Measurements from ENCODE around the gene MMP25.
"Not testable (repeated sequence)": the region's sequence is repeated elsewhere in the genome, so short reads cannot be mapped to it uniquely, and the experiment has no call there.

The MMP25 gene

GRCh38 chr16:3068487-3068886, 22.1 kb downstream of the MMP25 start:
- peaks cover 9% of the 10 kb centered on the region; the same call in 1 of the 2 replicates for H3K4me1 ChIP-seq (ENCODE audit: control insufficient read depth, insufficient read depth, low read length)
- no peak overlapping the region for H3K9ac ChIP-seq (ENCODE audit: low read depth, low read length)
- no peak overlapping the region for H3K27ac ChIP-seq (ENCODE audit: low read depth, low read length)
- no peaks in the 10 kb centered on the region for H3K36me3 ChIP-seq (ENCODE audit: control insufficient read depth, insufficient read depth, low read length)
- H3K4me3 ChIP-seq (ENCODE audit: low read depth, low read length): no peak overlapping the region
- H3K9me3 ChIP-seq (ENCODE audit: control insufficient read depth, insufficient read depth, low read length): no peaks in the 10 kb centered on the region
- no peaks in the 10 kb centered on the region for H3K27me3 ChIP-seq (ENCODE audit: control insufficient read depth, insufficient read depth, low read length)

- H3K9me3 ChIP-seq (ENCODE audit: control insufficient read depth, insufficient read depth, low read length); H3K27ac ChIP-seq (ENCODE audit: low read depth, low read length); H3K9ac ChIP-seq (ENCODE audit: low read depth, low read length): not testable (repeated sequence)
Observed at GRCh38 chr16:3069146-3069545, 22.8 kb downstream of the MMP25 start.

GRCh38 chr16:3070608-3071111, 24.3 kb downstream of the MMP25 start:
- Histone ChIP-seq H3K4me3 (ENCODE audit: low read depth, low read length) (no peak overlapping the region), H3K27ac (ENCODE audit: low read depth, low read length) (no peak overlapping the region), H3K4me1 (ENCODE audit: control insufficient read depth, insufficient read depth, low read length) (peaks cover under 1% of the 10 kb centered on the region; the same call in 1 of the 2 replicates), H3K36me3 (ENCODE audit: control insufficient read depth, insufficient read depth, low read length) (no peaks in the 10 kb centered on the region), H3K27me3 (ENCODE audit: control insufficient read depth, insufficient read depth, low read length) (no peaks in the 10 kb centered on the region), H3K9ac (ENCODE audit: low read depth, low read length) (no peak overlapping the region), H3K9me3 (ENCODE audit: control insufficient read depth, insufficient read depth, low read length) (no peaks in the 10 kb centered on the region)

More at GRCh38 chr16:3069146-3069545, 22.8 kb downstream of the MMP25 start:
- H3K4me3 ChIP-seq (ENCODE audit: low read depth, low read length); H3K4me1 ChIP-seq (ENCODE audit: control insufficient read depth, insufficient read depth, low read length); H3K36me3 ChIP-seq (ENCODE audit: control insufficient read depth, insufficient read depth, low read length); H3K27me3 ChIP-seq (ENCODE audit: control insufficient read depth, insufficient read depth, low read length): not testable (repeated sequence)

DNA sequence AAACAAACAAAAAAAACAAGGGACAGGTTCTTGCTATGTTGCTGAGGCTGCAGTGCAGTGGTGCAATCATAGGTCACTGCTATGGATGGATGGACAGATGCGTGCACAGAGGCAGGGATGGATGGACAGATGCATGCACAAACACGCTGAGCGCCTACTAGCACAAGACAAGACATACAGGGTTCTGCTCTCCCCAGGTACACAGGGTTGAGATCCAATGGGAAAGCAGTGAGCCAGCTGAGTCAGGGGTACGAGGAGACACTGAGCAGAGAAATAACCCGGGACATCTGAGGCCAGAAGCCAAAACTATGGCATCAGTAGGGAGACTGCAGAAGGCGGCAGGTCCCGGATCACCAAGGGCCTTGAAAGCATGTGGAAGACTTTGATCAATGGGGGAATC, 25.3 kb downstream of the MMP25 start:
- H3K9me3 ChIP-seq (ENCODE audit: control insufficient read depth, insufficient read depth, low read length): no peaks in the 10 kb centered on the region
- H3K4me1 ChIP-seq (ENCODE audit: control insufficient read depth, insufficient read depth, low read length): no peaks in the 10 kb centered on the region
- no peaks in the 10 kb centered on the region for H3K27me3 ChIP-seq (ENCODE audit: control insufficient read depth, insufficient read depth, low read length)
- H3K9ac ChIP-seq (ENCODE audit: low read depth, low read length): no peak overlapping the region
- H3K36me3 ChIP-seq (ENCODE audit: control insufficient read depth, insufficient read depth, low read length): no peaks in the 10 kb centered on the region
- H3K4me3 ChIP-seq (ENCODE audit: low read depth, low read length): no peak overlapping the region
- no peak overlapping the region for H3K27ac ChIP-seq (ENCODE audit: low read depth, low read length)

- H3K9me3 ChIP-seq (ENCODE audit: control insufficient read depth, insufficient read depth, low read length); H3K9ac ChIP-seq (ENCODE audit: low read depth, low read length); H3K4me3 ChIP-seq (ENCODE audit: low read depth, low read length); H3K4me1 ChIP-seq (ENCODE audit: control insufficient read depth, insufficient read depth, low read length); H3K27me3 ChIP-seq (ENCODE audit: control insufficient read depth, insufficient read depth, low read length); H3K27ac ChIP-seq (ENCODE audit: low read depth, low read length); H3K36me3 ChIP-seq (ENCODE audit: control insufficient read depth, insufficient read depth, low read length): not testable (repeated sequence)
Observed at GRCh38 chr16:3072148-3072547, 25.8 kb downstream of the MMP25 start.

DNA sequence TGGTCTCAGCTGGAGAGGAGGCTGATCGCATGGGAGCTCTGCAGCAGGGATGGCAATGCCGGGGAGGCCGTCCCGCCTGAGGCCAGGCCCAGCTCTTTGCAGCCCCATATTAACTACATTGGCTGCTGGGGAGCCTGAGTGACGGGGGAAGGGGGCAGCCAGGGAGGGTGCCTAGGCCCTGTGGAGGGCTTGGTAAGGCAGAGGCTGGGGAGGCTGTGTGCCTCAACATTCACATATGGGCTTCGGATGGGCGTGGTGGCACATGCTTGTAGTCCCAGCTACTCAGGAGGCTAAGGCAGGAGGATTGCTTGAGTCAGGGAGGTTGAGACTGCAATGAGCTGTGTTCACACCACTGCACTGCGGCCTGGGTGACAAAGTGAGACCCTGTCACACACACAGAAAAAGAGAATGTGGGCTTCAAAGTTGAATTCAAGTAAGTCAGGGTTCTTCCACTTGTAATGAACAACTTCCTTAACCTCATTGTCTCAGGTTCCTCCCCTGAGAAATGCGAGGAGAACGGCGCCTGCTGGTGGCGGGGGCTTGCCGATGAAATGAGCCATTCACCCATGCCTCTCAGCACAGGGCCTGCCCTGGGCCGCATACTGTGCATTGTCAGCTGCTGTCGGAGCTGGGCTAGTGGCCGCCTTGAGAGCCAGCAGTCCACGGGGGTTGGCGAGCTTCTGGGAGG, 26.4 kb downstream of the MMP25 start:
- not testable (repeated sequence) for H3K9me3 ChIP-seq (ENCODE audit: control insufficient read depth, insufficient read depth, low read length); H3K4me1 ChIP-seq (ENCODE audit: control insufficient read depth, insufficient read depth, low read length); H3K27ac ChIP-seq (ENCODE audit: low read depth, low read length)

DNA sequence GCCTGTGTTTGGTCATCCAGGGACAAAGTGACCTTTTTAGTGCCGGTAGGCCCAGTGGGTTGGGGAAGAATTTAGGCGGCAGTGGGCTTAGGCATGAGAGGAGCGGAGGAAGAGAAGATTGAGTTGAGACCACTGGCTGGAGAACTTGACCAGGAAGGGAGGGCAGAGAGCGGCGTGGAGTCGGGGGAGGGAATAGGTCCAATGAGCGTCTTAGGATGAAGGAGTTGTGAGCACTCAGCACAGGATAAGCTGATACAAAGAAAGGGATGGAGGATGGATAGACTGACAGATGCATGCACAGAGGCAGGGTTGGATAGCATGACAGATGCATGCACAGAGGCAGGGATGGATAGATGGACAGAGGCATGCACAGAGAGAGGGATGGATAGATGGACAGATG, 27.1 kb downstream of the MMP25 start:
- Histone ChIP-seq H3K4me1 (ENCODE audit: control insufficient read depth, insufficient read depth, low read length) (peaks cover 8% of the 10 kb centered on the region), H3K27me3 (ENCODE audit: control insufficient read depth, insufficient read depth, low read length) (no peaks in the 10 kb centered on the region), H3K27ac (ENCODE audit: low read depth, low read length) (no peak overlapping the region), H3K36me3 (ENCODE audit: control insufficient read depth, insufficient read depth, low read length) (no peaks in the 10 kb centered on the region), H3K9ac (ENCODE audit: low read depth, low read length) (no peak overlapping the region), H3K9me3 (ENCODE audit: control insufficient read depth, insufficient read depth, low read length) (no peaks in the 10 kb centered on the region), H3K4me3 (ENCODE audit: low read depth, low read length) (no peak overlapping the region)

More for the DNA sequence above, 26.4 kb downstream of the MMP25 start:
- not testable (repeated sequence) for H3K27me3 ChIP-seq (ENCODE audit: control insufficient read depth, insufficient read depth, low read length); H3K4me3 ChIP-seq (ENCODE audit: low read depth, low read length); H3K9ac ChIP-seq (ENCODE audit: low read depth, low read length); H3K36me3 ChIP-seq (ENCODE audit: control insufficient read depth, insufficient read depth, low read length)

DNA sequence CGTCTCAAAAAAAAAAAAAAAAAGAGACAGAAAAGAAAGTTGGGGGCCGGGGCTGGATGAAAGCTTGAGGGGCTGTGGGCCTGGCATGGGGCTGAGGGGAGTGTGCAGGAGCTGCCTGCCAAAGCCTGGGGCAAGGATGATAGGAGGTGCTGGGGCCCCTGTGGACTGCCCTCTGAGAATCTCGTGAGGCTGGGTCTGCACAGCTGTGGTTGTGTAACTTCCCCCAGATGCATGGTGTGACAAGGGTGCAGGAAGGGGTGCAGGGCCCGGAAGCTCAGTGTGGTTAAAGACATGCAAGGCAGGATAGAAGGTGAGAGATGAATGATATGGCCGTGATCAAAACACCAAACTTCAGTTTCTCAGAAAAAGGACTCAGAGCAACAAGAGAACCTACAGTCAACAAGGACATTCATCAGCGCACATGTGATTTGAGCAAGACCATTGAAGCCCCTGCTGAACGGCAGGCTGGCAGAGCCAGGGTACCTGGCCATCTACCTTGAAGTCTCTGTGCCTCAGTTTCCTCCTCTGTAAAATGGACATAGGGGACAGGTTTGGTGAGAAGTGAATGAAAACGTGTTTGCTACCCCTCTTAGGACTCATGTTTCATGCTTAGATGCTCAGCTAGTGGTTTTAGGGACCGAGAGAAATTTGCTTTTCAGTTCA, 28.6 kb downstream of the MMP25 start:
- H3K27me3 ChIP-seq (ENCODE audit: control insufficient read depth, insufficient read depth, low read length): no peaks in the 10 kb centered on the region
- no peak overlapping the region for H3K27ac ChIP-seq (ENCODE audit: low read depth, low read length)
- H3K4me3 ChIP-seq (ENCODE audit: low read depth, low read length): no peak overlapping the region
- peaks cover 22% of the 10 kb centered on the region for H3K4me1 ChIP-seq (ENCODE audit: control insufficient read depth, insufficient read depth, low read length)
- H3K9ac ChIP-seq (ENCODE audit: low read depth, low read length): no peak overlapping the region
- no peaks in the 10 kb centered on the region for H3K9me3 ChIP-seq (ENCODE audit: control insufficient read depth, insufficient read depth, low read length)
- H3K36me3 ChIP-seq (ENCODE audit: control insufficient read depth, insufficient read depth, low read length): no peaks in the 10 kb centered on the region

GRCh38 chr16:3075523-3075915, 29.2 kb downstream of the MMP25 start:
- Histone ChIP-seq H3K4me1 (ENCODE audit: control insufficient read depth, insufficient read depth, low read length) (peaks cover 22% of the 10 kb centered on the region), H3K9me3 (ENCODE audit: control insufficient read depth, insufficient read depth, low read length) (no peaks in the 10 kb centered on the region), H3K36me3 (ENCODE audit: control insufficient read depth, insufficient read depth, low read length) (no peaks in the 10 kb centered on the region), H3K9ac (ENCODE audit: low read depth, low read length) (no peak overlapping the region), H3K27ac (ENCODE audit: low read depth, low read length) (no peak overlapping the region), H3K4me3 (ENCODE audit: low read depth, low read length) (no peak overlapping the region), H3K27me3 (ENCODE audit: control insufficient read depth, insufficient read depth, low read length) (no peaks in the 10 kb centered on the region)

GRCh38 chr16:3075946-3076345, 29.6 kb downstream of the MMP25 start:
- not testable (repeated sequence) for H3K36me3 ChIP-seq (ENCODE audit: control insufficient read depth, insufficient read depth, low read length); H3K9me3 ChIP-seq (ENCODE audit: control insufficient read depth, insufficient read depth, low read length); H3K27ac ChIP-seq (ENCODE audit: low read depth, low read length); H3K4me3 ChIP-seq (ENCODE audit: low read depth, low read length); H3K9ac ChIP-seq (ENCODE audit: low read depth, low read length); H3K27me3 ChIP-seq (ENCODE audit: control insufficient read depth, insufficient read depth, low read length)
- H3K4me1 ChIP-seq (ENCODE audit: control insufficient read depth, insufficient read depth, low read length): peaks cover 22% of the 10 kb centered on the region

GRCh38 chr16:3076577-3076976, 30.2 kb downstream of the MMP25 start:
- Histone ChIP-seq H3K4me3 (ENCODE audit: low read depth, low read length) (no peak overlapping the region), H3K4me1 (ENCODE audit: control insufficient read depth, insufficient read depth, low read length) (peaks cover 22% of the 10 kb centered on the region), H3K9me3 (ENCODE audit: control insufficient read depth, insufficient read depth, low read length) (no peaks in the 10 kb centered on the region), H3K27ac (ENCODE audit: low read depth, low read length) (no peak overlapping the region), H3K27me3 (ENCODE audit: control insufficient read depth, insufficient read depth, low read length) (no peaks in the 10 kb centered on the region), H3K36me3 (ENCODE audit: control insufficient read depth, insufficient read depth, low read length) (no peaks in the 10 kb centered on the region), H3K9ac (ENCODE audit: low read depth, low read length) (no peak overlapping the region)
